Uterus (tissue), 2 donors: ENCODE measurements around the gene RTP3.

Experiments
- POLR2A ChIP-seq, 2 donors: fragments of 450-650 bp; IDR thresholded peaks; one replicate each; pipeline ENCODE4 v1.6.1; 2016; ENCODE audit warnings: antibody characterized with exemption in 2 of 2, mild to moderate bottlenecking in 1 of 2, moderate library complexity in 1 of 2
- TF ChIP-seq, protein P1 (sequence below), 4 experiments: fragments of 200-600 bp in 2 of 4; fragments of 450-650 bp in 2 of 4; sonication (generic) in 2 of 4; IDR thresholded peaks; one replicate each; pipeline ENCODE4 v1.5.1; 2016 to 2019; ENCODE audit warnings: antibody characterized with exemption in 4 of 4, mild to moderate bottlenecking in 2 of 4, moderate library complexity in 1 of 4

GRCh38 chr3:46484911-46485778 lies 12.6 kb upstream of the RTP3 start:
- TF ChIP-seq, protein P1, sequence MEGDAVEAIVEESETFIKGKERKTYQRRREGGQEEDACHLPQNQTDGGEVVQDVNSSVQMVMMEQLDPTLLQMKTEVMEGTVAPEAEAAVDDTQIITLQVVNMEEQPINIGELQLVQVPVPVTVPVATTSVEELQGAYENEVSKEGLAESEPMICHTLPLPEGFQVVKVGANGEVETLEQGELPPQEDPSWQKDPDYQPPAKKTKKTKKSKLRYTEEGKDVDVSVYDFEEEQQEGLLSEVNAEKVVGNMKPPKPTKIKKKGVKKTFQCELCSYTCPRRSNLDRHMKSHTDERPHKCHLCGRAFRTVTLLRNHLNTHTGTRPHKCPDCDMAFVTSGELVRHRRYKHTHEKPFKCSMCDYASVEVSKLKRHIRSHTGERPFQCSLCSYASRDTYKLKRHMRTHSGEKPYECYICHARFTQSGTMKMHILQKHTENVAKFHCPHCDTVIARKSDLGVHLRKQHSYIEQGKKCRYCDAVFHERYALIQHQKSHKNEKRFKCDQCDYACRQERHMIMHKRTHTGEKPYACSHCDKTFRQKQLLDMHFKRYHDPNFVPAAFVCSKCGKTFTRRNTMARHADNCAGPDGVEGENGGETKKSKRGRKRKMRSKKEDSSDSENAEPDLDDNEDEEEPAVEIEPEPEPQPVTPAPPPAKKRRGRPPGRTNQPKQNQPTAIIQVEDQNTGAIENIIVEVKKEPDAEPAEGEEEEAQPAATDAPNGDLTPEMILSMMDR (IDR thresholded peaks at IDR 0.05) = no peak
- no peak for TF ChIP-seq POLR2A (IDR thresholded peaks at IDR 0.05)
